Measurements from ENCODE around the gene RAB3IL1.
"Not testable (repeated sequence)": the region's sequence is repeated elsewhere in the genome, so short reads cannot be mapped to it uniquely, and the experiment has no call there.

RAB3IL1 gene, protein sequence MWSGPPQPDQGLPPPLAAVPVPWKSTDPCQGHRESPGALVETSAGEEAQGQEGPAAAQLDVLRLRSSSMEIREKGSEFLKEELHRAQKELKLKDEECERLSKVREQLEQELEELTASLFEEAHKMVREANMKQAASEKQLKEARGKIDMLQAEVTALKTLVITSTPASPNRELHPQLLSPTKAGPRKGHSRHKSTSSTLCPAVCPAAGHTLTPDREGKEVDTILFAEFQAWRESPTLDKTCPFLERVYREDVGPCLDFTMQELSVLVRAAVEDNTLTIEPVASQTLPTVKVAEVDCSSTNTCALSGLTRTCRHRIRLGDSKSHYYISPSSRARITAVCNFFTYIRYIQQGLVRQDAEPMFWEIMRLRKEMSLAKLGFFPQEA

DNA sequence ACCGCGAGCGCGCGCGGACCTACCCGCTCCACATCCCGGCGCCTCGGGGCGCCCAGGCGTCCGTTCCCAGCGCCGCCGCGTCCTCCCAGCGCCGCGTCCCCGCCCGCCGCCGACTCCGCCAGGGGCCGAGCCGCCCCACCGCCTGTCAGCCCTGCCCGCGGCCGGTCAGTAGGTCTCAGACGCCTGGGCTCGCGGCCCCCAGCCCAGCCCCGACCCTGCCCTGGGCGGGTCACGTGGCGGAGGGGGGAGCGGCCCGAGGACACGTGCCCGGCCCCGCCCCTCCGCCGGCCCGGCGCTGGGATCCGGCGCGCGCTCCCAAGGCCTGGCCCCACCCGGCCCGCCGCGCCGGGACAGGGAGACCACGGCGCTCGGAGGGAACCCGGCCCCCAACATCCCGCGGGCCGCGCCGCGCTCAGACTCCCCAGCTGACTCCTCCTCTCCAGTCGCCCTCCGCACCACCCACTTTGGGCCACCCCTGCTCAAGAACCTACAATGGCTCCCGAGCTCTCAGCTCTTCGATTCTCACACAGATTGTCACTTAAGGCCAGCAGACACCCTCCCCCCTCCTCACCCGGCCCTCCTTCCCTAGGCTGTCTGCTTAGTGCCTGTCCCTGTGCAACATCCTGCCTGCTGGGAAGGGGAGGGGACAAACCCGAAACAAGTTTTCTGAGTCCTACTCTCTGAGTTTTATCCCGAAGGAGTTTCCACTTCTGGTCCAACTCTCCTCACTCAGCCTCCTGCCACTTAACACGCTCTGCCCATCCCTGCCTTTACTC lies at the start of gene RAB3IL1:
RAB3IL1 (minus strand) TSS at position 233 of the 776 bp plus-strand sequence; CDS start at position 34, 199 bp downstream.
- H3K27me3 ChIP-seq (ENCODE audit: low read depth): no peaks in the 10 kb centered on the region
- H3K9me3 ChIP-seq: no peaks in the 10 kb centered on the region
- H3K36me3 ChIP-seq (replicated peaks): no peaks in the 10 kb centered on the region
- peak; percentile 34 to 72 for DNase-seq (ENCODE audit: low spot score in 2 of 2)
- peaks cover 3% of the 10 kb centered on the region; the same call in 1 of the 2 replicates for H3K4me1 ChIP-seq
- in situ Hi-C loops (cut with MboI; ENCODE audit: low sequenced_read_pairs): no loop called here
- H3K4me3 ChIP-seq: peak within 1 kb of the TSS; percentile 37

DNA sequence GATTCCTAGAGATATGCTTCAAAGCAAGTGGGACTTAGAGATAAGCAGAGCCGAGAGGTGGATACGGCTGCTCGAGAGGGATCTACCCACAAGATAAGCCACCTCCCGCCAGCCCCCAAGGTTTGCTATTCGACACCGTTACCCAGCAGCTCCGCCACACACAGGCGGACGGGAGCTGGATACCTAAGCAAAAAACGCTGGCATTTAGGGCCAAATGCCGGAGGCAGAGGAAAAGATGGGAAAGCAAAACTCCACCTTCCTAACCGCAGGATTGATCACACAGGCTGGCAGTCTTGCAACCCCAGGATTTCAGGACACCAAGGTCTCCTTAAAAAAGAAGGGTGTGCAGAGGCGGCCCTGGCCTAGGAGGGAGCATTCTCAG lies 49.4 kb upstream of the RAB3IL1 start:
- DNase-seq (ENCODE audit: low spot score in 2 of 2): peak in 1 of 2 experiments; percentile 53
- in situ Hi-C loops (cut with MboI; ENCODE audit: low sequenced_read_pairs): no loop called here
- Histone ChIP-seq H3K36me3 (replicated peaks) (peaks cover 41% of the 10 kb centered on the region), H3K9me3 (no peaks in the 10 kb centered on the region), H3K4me1 (peaks cover 28% of the 10 kb centered on the region), H3K27me3 (ENCODE audit: low read depth) (no peaks in the 10 kb centered on the region), H3K4me3 (peak overlapping the region; percentile 85)

DNA sequence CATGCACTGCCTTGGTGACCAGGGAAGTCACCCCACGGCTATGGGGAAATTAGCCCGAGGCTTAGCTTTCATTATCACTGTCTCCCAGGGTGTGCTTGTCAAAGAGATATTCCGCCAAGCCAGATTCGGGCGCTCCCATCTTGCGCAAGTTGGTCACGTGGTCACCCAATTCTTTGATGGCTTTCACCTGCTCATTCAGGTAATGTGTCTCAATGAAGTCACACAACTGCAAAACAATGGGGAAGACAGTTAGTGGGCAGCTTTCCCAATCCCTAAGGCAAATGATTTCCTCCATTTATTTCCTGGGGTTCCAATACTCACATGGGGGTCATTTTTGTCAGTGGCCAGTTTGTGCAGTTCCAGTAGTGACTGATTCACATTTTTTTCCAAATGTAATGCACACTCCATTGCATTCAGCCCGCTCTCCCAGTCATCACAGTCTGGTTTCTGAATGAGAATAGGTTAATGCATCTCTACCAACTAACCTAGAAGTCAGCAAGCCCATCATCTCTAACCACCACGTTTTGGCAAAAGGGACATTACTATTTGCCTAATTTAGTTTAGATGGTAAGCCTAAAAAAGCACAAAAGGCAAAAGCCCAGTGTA lies 47.4 kb upstream of the RAB3IL1 start:
- in situ Hi-C loops (cut with MboI; ENCODE audit: low sequenced_read_pairs); H3K4me3 ChIP-seq; H3K9me3 ChIP-seq; DNase-seq (ENCODE audit: low spot score in 2 of 2); H3K27me3 ChIP-seq (ENCODE audit: low read depth): not testable (repeated sequence)
- Histone ChIP-seq H3K4me1 (peaks cover 13% of the 10 kb centered on the region), H3K36me3 (replicated peaks) (peaks cover 37% of the 10 kb centered on the region)

DNA sequence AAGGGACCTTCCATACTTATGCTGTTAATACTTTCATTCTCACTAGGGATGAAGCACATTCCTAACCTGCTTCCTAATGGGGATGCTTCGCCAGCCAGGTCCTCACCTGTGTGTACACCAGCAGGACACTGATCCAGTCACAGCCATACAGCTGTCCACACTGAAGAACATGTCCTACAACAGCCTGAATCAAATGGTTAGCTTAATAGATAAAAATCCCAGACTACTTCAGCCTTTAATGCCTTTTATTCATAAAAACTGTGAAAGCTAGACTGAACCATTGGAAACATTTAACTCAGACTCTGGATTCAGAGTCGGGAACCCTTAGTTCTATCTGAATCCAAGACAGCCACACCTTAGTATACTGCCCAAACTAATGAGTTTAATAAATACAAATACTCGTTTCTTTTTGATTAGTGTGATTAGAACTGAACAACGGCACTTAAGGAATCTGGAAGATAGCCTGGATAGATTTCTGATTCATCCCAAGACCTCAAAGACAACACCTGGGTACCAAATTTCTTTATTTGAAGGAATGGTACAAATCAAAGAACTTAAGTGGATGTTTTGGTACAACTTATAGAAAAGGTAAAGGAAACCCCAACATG lies 46.8 kb upstream of the RAB3IL1 start:
- H3K27me3 ChIP-seq (ENCODE audit: low read depth): no peaks in the 10 kb centered on the region
- peaks cover 37% of the 10 kb centered on the region for H3K36me3 ChIP-seq (replicated peaks)
- DNase-seq (ENCODE audit: low spot score in 2 of 2): no peak
- no peak overlapping the region for H3K4me3 ChIP-seq
- H3K4me1 ChIP-seq: peaks cover 9% of the 10 kb centered on the region
- in situ Hi-C loops (cut with MboI; ENCODE audit: low sequenced_read_pairs): no loop called here
- H3K9me3 ChIP-seq: no peaks in the 10 kb centered on the region

DNA sequence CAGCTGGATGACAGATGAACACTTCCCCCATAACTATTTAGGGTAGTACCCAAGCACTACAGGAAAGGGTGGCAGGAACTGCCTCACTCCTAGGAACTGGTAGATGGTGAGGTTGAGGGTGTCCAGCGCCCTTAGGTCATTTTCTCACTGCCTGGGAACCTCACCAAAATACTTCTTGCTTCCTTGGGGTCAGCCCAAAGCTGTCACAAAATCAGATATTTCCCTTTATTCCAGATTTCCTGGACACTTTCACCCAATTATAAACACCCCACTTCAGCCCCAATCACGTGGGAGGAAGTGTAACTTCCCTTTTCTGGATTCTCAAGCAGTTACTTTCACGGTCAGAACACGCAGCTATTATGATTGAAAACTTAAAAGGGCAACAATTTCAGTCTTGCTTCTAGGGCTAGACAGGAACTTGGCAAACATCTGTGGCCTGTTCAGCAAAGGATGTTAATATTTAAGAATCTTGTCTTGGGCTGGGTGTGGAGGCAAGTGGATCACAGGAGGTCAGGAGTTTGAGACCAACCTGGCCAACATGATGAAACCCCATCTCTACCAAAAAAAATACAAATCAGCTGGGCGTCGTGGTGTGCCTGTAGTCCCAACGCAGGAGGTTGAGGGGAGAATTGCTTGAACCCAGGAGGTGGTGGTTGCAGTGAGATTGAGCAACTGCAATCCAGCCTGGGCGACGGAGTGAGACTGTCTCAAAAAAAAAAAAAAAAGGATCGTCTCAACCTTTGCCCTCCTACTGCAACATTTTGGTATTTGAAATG lies 46.1 kb upstream of the RAB3IL1 start:
- Histone ChIP-seq H3K4me3 (no peak overlapping the region), H3K27me3 (ENCODE audit: low read depth) (no peaks in the 10 kb centered on the region), H3K36me3 (replicated peaks) (peaks cover 37% of the 10 kb centered on the region), H3K9me3 (no peaks in the 10 kb centered on the region), H3K4me1 (peaks cover 4% of the 10 kb centered on the region)
- DNase-seq (ENCODE audit: low spot score in 2 of 2): no peak
- in situ Hi-C loops (cut with MboI; ENCODE audit: low sequenced_read_pairs): no loop called here

DNA sequence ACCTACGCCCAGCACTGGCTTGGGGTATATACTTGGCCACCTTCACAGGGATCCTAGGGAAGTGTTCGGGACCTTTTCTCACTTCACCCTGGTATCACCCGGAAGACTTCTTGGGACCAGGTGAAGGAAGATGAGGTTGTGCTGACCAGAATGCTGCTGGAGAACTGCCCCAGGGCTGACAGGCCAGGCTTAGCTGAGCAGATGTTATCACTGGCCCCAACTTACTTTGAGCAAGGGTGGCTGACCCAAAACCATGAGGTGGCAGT lies 45.6 kb upstream of the RAB3IL1 start:
- no peaks in the 10 kb centered on the region for H3K4me1 ChIP-seq

DNA sequence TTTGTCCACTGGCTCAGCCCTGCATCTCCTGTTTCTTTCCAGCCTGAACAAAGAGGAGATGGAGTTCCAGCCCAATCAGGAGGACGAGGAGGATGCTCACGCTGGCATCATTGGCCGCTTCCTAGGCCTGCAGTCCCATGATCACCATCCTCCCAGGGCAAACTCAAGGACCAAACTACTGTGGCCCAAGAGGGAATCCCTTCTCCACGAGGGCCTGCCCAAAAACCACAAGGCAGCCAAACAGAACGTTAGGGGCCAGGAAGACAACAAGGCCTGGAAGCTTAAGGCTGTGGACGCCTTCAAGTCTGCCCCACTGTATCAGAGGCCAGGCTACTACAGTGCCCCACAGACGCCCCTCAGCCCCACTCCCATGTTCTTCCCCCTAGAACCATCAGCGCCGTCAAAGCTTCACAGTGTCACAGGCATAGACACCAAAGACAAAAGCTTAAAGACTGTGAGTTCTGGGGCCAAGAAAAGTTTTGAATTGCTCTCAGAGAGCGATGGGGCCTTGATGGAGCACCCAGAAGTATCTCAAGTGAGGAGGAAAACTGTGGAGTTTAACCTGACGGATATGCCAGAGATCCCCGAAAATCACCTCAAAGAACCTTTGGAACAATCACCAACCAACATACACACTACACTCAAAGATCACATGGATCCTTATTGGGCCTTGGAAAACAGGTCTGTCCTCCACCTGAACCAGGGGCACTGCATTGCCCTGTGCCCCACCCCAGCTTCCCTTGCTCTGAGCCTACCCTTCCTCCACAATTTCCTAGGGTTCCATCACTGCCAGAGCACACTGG lies 45.0 kb upstream of the RAB3IL1 start:
- no peaks in the 10 kb centered on the region for H3K9me3 ChIP-seq
- no peaks in the 10 kb centered on the region for H3K27me3 ChIP-seq (ENCODE audit: low read depth)
- H3K4me1 ChIP-seq: no peaks in the 10 kb centered on the region
- H3K4me3 ChIP-seq: no peak overlapping the region
- no peak for DNase-seq (ENCODE audit: low spot score in 2 of 2)
- in situ Hi-C loops (cut with MboI; ENCODE audit: low sequenced_read_pairs): no loop called here
- H3K36me3 ChIP-seq (replicated peaks): peaks cover 37% of the 10 kb centered on the region

More for the DNA sequence above, 45.6 kb upstream of the RAB3IL1 start:
- H3K9me3 ChIP-seq: no peaks in the 10 kb centered on the region
- no peak for DNase-seq (ENCODE audit: low spot score in 2 of 2)
- no peaks in the 10 kb centered on the region for H3K27me3 ChIP-seq (ENCODE audit: low read depth)
- no peak overlapping the region for H3K4me3 ChIP-seq
- in situ Hi-C loops (cut with MboI; ENCODE audit: low sequenced_read_pairs): no loop called here
- peaks cover 37% of the 10 kb centered on the region for H3K36me3 ChIP-seq (replicated peaks)

DNA sequence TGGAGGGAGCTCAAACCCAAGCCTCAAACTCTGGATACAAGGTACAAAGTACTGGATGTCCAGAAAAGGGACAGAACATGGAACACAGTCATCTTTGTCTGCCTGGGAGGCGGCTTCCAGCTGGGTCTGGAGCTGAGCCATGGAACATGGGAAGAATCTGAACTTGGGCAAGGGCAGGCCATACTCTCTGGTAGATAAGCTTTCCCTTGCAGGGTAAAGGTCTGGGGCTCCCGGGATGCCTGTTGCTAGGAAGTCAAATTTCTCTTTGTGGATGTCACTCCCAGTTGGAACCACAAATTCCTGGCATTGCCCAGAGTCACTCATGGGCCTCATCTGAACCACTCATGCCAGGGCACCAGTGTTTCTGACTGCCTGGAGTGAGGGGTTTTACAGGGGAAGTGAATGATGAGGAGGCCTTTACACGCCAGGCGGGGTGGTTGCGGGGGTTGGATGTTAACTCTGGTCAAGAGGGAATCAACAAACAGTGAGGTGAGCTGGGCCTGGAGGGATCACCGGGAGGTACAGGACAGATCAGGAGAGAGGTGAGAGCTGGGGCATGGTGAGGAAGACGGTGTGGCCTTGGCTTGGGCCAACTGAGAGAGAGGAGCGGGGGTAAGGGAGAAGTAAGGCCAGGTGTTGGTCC lies 44.3 kb upstream of the RAB3IL1 start:
- Histone ChIP-seq H3K9me3 (no peaks in the 10 kb centered on the region), H3K27me3 (ENCODE audit: low read depth) (no peaks in the 10 kb centered on the region), H3K4me3 (no peak overlapping the region), H3K36me3 (replicated peaks) (peaks cover 34% of the 10 kb centered on the region), H3K4me1 (no peaks in the 10 kb centered on the region)
- no peak for DNase-seq (ENCODE audit: low spot score in 2 of 2)
- in situ Hi-C loops (cut with MboI; ENCODE audit: low sequenced_read_pairs): no loop called here

DNA sequence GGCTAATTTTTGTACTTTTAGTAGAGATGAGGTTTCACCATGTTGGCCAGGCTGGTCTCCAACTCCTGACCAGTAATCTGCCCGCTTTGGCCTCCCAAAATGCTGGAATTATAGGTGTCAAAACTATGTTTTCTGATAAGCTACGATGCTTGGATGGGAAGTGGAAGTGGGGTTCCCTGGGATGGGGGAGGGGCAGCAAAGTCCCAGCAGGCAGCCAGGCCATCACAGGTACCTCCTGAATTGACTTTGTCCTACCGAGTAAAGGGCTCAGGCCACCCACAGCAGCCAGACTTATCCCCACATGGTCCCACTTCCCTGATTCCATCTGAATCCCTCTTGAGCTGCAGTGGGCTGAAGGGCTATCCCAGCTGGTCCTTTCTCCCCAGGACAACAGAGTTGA lies 43.2 kb upstream of the RAB3IL1 start:
- Histone ChIP-seq H3K4me1 (no peaks in the 10 kb centered on the region), H3K4me3 (no peak overlapping the region), H3K27me3 (ENCODE audit: low read depth) (no peaks in the 10 kb centered on the region), H3K9me3 (no peaks in the 10 kb centered on the region), H3K36me3 (replicated peaks) (peaks cover 23% of the 10 kb centered on the region)
- DNase-seq (ENCODE audit: low spot score in 2 of 2): no peak
- in situ Hi-C loops (cut with MboI; ENCODE audit: low sequenced_read_pairs): no loop called here

DNA sequence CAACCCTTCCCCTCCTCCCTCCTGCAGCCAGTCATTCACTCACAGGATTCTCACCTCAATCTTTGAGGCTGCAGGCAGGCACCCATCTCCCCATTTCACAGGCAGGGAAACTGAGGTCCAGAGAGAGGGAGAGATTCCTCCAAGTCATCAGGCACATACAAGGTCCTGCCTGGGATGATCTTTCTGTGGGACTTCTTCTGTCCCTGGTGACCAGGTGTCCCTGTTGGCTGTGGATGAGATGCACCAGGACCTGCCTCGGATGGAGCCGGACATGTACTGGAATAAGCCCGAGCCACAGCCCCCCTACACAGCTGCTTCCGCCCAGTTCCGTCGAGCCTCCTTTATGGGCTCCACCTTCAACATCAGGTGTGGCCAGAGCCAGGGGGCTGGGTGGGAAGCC lies 42.3 kb upstream of the RAB3IL1 start:
- Histone ChIP-seq H3K9me3 (no peaks in the 10 kb centered on the region), H3K27me3 (ENCODE audit: low read depth) (no peaks in the 10 kb centered on the region), H3K4me1 (no peaks in the 10 kb centered on the region), H3K36me3 (replicated peaks) (peaks cover 14% of the 10 kb centered on the region), H3K4me3 (no peak overlapping the region)
- no peak for DNase-seq (ENCODE audit: low spot score in 2 of 2)
- in situ Hi-C loops (cut with MboI; ENCODE audit: low sequenced_read_pairs): no loop called here

DNA sequence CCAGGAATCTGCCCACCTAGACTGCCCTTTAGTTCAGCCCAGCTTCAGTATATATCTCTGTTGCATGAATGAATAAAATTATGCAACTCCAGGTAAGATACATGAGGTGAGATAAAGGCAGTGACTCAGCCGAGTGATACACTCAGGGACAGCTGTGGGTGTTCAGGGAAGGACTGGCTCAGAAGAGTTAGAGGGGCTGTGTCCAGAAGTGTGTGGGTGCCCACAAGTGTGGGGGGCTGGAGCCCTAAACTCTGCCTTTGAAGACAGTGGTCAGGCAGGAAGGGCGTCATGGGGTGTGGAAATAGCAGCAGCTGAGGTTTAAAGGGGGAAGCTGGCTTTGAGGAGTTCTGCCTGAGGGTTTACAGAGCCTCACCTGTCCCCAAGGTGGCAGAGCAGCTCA lies 41.7 kb upstream of the RAB3IL1 start:
- in situ Hi-C loops (cut with MboI; ENCODE audit: low sequenced_read_pairs): no loop called here

DNA sequence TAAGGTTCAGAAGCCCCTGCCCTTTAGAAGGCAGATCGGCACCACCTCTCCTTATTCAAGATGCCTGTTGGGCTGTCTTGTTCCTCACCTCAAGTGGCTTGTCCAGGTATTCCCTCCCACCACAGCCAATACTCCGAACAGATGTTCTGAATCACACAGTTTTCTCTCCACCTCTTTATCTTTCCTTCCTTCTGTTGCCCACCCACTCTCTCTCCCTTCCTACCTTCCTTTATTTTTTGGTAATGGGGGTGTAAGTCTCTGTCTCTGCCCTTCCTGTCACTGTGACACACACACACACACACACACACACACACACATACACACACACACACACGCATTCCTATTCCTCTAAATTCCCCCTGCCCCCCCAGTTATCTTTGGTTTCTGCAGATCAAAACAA lies 41.2 kb upstream of the RAB3IL1 start:
- Histone ChIP-seq H3K4me1 (no peaks in the 10 kb centered on the region), H3K4me3 (no peak overlapping the region), H3K27me3 (ENCODE audit: low read depth) (no peaks in the 10 kb centered on the region), H3K36me3 (replicated peaks) (peaks cover 3% of the 10 kb centered on the region), H3K9me3 (no peaks in the 10 kb centered on the region)
- DNase-seq (ENCODE audit: low spot score in 2 of 2): no peak
- in situ Hi-C loops (cut with MboI; ENCODE audit: low sequenced_read_pairs): no loop called here

More for the DNA sequence above, 41.7 kb upstream of the RAB3IL1 start:
- DNase-seq (ENCODE audit: low spot score in 2 of 2): no peak
- no peaks in the 10 kb centered on the region for H3K27me3 ChIP-seq (ENCODE audit: low read depth)
- H3K4me3 ChIP-seq: no peak overlapping the region
- H3K4me1 ChIP-seq: no peaks in the 10 kb centered on the region
- H3K9me3 ChIP-seq: no peaks in the 10 kb centered on the region
- H3K36me3 ChIP-seq (replicated peaks): peaks cover 9% of the 10 kb centered on the region
